Measurements from ENCODE around the gene KCNMB1.

The KCNMB1 gene

GRCh38 chr5:170388818-170389549 is at the start of gene KCNMB1:
Gene KCNMB1 (minus strand): TSS chr5:170389367. CDS start chr5:170385447, 3,920 bp downstream.
- no peak for DNase-seq (ENCODE audit: low read depth in 1 of 2, low spot score in 1 of 2)

DNA sequence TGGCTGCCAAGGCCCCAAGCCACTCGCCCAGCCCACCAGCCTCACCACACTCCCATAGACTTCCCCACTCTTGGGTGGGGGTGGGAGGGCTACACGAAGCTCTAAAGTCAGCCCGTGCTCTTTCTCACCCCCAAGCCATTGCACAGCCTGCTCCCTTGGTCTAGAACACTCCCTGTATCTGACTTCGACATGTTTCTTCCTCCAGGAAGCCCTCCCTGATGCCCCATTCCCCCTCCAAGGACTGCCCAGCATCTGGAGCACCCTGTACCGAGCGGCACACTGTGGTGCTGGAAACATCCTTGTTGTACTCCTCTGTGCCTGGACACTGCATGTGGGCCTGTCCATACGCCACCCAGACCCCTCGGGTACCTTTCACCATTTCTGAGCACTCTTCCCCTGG is 49.4 kb upstream of the KCNMB1 start:
- no peak for DNase-seq (ENCODE audit: low read depth in 1 of 2, low spot score in 1 of 2)

GRCh38 chr5:170437621-170438375 is 48.6 kb upstream of the KCNMB1 start:
- DNase-seq (ENCODE audit: low read depth in 1 of 2, low spot score in 1 of 2) = no peak

DNA sequence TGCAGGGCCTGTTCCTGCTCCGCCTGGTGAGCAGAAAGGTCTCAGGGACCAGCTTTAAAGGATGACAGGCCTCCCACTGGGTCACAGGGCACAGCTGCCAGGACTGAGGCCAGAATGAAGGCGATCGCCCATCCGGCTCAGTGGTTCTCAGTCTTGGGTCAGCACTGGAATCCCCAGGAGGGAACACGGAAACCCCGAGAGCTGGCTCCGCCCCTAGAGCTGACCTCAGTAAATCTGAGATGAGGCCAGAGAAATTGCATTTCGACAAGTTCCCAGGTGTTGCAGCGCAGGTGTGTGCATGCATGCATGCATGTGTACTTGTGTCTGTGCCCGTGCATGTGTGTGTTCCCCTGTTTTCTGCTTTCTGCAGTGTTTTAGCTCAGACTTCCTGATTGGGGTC is 47.2 kb upstream of the KCNMB1 start:
- DNase-seq (ENCODE audit: low read depth in 1 of 2, low spot score in 1 of 2) = no peak

- peak; percentile 22 to 26 for DNase-seq (ENCODE audit: low read depth in 1 of 2, low spot score in 1 of 2)
Observed at GRCh38 chr5:170434966-170435605, 45.9 kb upstream of the KCNMB1 start.

DNA sequence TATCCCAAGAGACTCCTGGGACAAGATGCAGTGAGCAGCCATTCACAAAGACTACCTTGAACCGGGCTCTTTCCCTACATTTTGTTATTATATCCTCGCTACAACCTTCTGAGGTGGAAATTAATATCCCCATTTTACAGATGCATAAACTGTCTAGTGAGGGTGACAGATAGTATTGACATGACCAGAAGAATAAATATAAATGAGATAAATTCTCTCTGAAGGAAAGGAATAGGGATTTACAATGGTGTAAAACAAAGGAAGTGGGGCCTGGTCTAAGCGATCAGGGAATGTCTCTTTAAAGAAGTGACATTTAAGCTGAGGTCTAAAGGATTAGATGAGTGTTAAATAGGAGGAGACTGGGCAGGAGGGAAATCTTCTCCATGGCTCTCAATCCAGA is 43.5 kb upstream of the KCNMB1 start:
- DNase-seq (ENCODE audit: low read depth in 1 of 2, low spot score in 1 of 2) = no peak

GRCh38 chr5:170431571-170431970 is 42.4 kb upstream of the KCNMB1 start:
- DNase-seq (ENCODE audit: low read depth in 1 of 2, low spot score in 1 of 2) = no peak

DNA sequence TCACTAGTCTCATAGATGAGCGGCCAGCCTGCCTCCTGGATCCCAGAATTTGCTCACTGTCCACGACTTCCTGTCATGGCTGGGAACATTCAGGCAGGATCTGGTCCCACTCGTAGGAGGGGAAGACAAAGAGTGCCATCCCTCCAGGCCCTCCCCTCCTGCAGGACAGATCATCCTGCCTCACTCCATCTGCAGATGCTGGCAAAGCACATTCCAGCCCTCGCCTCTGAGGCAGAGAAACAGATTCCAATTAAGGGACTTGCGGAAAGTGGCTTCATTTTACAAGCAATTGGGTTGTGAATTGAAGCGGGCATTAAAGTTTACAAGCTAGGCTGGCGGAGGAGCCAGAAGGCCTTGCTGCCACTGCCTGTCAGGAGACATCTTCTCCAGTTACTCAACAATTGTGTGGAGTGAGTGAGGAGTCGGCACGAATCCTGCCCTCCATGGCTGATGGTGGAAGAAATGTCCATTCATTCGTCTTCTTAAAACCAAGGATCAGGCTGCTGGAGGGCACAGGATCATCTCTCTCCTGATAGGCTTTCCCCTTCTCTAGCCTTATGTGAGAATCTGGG is 41.8 kb upstream of the KCNMB1 start:
- no peak for DNase-seq (ENCODE audit: low read depth in 1 of 2, low spot score in 1 of 2)

GRCh38 chr5:170430256-170430655 is 41.1 kb upstream of the KCNMB1 start:
- no peak for DNase-seq (ENCODE audit: low read depth in 1 of 2, low spot score in 1 of 2)

GRCh38 chr5:170429014-170429413 is 39.8 kb upstream of the KCNMB1 start:
- DNase-seq (ENCODE audit: low read depth in 1 of 2, low spot score in 1 of 2) = no peak

DNA sequence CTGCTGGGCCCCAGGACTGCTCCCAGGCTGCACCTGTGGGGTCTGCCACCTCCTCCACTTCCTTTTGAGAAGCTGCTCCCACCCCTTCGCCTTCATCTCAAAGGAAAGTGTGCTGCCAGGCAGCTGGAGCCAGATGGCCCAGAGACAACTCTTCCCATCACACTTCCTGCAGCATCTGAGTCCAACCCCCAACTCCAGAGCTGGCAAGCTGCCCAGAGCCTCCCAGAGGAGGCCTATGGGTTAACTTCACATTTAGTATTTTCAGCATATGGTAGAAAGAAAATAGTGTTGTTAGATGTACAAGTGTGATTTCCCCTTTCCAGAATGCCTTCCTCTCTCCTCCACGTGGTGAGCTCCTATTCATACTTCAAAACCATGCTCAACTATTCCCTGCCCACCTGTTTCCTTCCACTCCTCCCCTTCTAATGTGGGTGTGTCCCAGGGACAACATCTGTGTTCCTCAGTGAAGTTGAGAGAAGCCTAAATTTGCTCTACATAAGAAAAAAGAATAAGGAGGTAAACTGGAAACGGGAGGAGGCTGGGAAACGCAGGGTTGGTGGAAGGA is 38.6 kb upstream of the KCNMB1 start:
- DNase-seq (ENCODE audit: low read depth in 1 of 2, low spot score in 1 of 2) = no peak

DNA sequence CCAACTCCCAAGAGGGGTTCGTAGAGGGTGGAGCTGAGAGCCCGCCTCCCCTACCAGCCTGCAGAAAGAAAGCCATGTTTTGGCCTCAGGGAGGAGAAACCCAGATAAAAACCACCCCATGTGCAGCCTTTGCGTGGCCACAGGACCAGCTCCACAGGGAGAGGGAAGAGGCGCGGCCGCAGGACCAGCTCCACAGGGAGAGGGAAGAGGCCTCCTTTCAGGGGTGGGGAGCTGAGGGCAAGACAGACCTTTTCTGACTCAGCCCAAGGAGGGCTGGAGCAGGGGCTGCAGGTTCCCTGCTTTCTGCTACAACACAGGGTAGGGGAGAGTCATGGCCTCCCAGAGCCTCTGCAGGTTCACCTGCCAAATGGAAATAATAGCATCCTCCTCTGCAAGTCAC is 37.6 kb upstream of the KCNMB1 start:
- no peak for DNase-seq (ENCODE audit: low read depth in 1 of 2, low spot score in 1 of 2)

- no peak for DNase-seq (ENCODE audit: low read depth in 1 of 2, low spot score in 1 of 2)
Observed at GRCh38 chr5:170426149-170426767, 37.1 kb upstream of the KCNMB1 start.

- no peak for DNase-seq (ENCODE audit: low read depth in 1 of 2, low spot score in 1 of 2)
Observed at GRCh38 chr5:170425731-170426130, 36.6 kb upstream of the KCNMB1 start.

DNA sequence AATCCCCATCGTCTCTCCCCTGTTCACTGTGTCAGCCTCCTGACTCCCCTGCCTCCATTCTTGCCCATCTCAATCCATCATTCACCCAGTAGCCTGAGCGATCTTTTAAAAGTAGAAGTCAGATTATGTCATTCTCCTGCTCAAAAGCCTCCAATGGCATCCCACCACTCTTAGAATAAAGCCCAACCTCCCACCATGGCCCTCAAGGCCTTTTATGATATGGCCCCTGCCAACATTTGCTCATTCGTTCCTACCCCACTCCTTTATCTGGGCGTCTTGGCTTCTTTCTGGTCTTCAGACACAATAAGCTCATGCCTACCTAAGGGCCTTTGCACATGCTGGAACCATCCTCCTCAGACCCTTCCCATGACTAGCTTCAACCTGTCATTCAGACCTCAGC is 35.5 kb upstream of the KCNMB1 start:
- DNase-seq (ENCODE audit: low read depth in 1 of 2, low spot score in 1 of 2) = no peak

DNA sequence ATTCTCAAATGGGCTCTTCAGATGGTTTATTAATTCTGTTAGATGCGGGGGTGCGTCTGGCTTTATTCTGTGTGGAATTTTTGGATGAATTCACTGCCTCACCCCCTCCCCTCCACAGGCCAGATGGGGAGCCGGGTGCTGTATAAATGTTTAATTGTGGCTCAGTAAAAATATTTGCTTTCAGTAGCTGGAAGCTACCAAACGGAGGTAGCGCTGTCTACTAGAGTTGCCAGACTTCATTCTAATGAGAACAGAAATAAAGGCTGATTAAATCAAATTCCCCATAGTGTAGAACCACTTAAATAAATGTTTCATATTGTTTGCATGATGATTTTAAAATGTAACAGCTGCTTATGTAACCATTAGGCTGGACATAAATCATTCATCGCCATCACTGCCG is 34.5 kb upstream of the KCNMB1 start:
- no peak for DNase-seq (ENCODE audit: low read depth in 1 of 2, low spot score in 1 of 2)

GRCh38 chr5:170421826-170422225 is 32.7 kb upstream of the KCNMB1 start:
- DNase-seq (ENCODE audit: low read depth in 1 of 2, low spot score in 1 of 2) = no peak

DNA sequence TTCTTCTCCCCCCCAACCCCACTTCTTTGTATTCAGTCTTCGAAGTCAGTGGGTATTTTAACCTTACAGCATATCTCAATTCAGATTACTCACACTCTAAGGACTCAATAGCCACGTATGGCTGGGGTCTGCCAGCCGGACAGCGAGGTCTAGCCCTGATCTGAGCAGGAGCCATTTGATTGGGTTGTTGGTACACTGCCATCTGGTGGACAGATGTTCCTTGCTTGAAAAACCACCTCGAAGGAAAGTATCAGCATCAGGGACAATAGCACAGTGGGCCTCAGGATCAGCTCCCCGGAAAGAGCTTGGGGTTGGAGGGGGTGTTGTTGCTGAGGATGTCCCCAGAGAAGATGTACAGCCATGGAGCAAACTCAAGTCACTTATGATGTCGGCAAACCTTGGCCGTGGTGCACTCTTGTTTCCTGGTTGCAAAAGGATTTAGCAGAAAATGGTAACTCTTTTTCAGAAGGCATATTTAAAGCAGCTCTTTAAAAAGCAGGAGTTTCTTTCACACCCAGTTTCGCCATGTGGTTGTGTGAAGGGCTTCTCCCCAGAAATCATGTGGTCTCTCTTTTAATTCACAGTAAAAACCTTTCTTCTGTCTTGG is 31.7 kb upstream of the KCNMB1 start:
- DNase-seq (ENCODE audit: low read depth in 1 of 2, low spot score in 1 of 2) = peak in 1 of 2 donors; percentile 9

GRCh38 chr5:170419643-170420042 is 30.5 kb upstream of the KCNMB1 start:
- no peak for DNase-seq (ENCODE audit: low read depth in 1 of 2, low spot score in 1 of 2)

GRCh38 chr5:170418736-170419135 is 29.6 kb upstream of the KCNMB1 start:
- DNase-seq (ENCODE audit: low read depth in 1 of 2, low spot score in 1 of 2) = no peak

DNA sequence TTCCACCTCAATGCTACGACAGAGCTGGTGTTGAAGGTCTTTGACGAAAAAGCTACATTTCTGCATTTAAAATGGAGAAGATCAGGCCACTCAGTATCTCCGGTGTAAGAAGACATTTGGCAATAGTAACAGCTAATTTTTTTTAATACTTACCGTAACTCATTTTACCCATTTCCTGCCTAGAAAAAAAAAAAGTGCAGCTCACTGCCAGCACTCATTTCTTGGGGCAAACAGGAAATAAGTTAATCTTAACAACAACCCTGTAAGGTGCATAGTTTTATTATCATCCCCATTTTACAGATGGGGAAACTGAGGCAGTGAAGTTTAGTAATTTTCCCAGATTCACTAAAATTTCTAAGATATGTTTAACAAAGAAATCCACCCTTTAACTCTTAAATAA is 27.4 kb upstream of the KCNMB1 start:
- DNase-seq (ENCODE audit: low read depth in 1 of 2, low spot score in 1 of 2) = no peak

Measured in activated T-helper 1 cell treated with anti-CD3 and anti-CD28 coated beads, Interleukin-2, amount 50 U/mL, for 16 hours (primary cell).